ENCODE data around the gene CMIP.

The CMIP gene

GRCh38 chr16:81551151-81551808, 106.7 kb downstream of the CMIP start:
- DNase-seq (ENCODE audit: low spot score), result peak; percentile 34

GRCh38 chr16:81551821-81552304, 107.3 kb downstream of the CMIP start:
- DNase-seq (ENCODE audit: low spot score), result no peak

GRCh38 chr16:81552743-81553079, 108.1 kb downstream of the CMIP start:
- no peak for DNase-seq (ENCODE audit: low spot score)

GRCh38 chr16:81553080-81553813, 108.6 kb downstream of the CMIP start:
- DNase-seq (ENCODE audit: low spot score), result no peak

- no peak for DNase-seq (ENCODE audit: low spot score)
Measured at GRCh38 chr16:81553814-81554675, 109.4 kb downstream of the CMIP start.

GRCh38 chr16:81554979-81555378, 110.4 kb downstream of the CMIP start:
- no peak for DNase-seq (ENCODE audit: low spot score)

GRCh38 chr16:81555660-81556059, 111.1 kb downstream of the CMIP start:
- no peak for DNase-seq (ENCODE audit: low spot score)

GRCh38 chr16:81556715-81557284, 112.2 kb downstream of the CMIP start:
- DNase-seq (ENCODE audit: low spot score), result no peak

GRCh38 chr16:81558077-81558443, 113.5 kb downstream of the CMIP start:
- no peak for DNase-seq (ENCODE audit: low spot score)

- no peak for DNase-seq (ENCODE audit: low spot score)
Measured at GRCh38 chr16:81558444-81559175, 114.0 kb downstream of the CMIP start.

GRCh38 chr16:81560979-81561657, 116.5 kb downstream of the CMIP start:
- DNase-seq (ENCODE audit: low spot score), result no peak

GRCh38 chr16:81562174-81562849, 117.7 kb downstream of the CMIP start:
- no peak for DNase-seq (ENCODE audit: low spot score)

- no peak for DNase-seq (ENCODE audit: low spot score)
Measured at GRCh38 chr16:81562926-81563325, 118.3 kb downstream of the CMIP start.

GRCh38 chr16:81564421-81564911, 119.9 kb downstream of the CMIP start:
- no peak for DNase-seq (ENCODE audit: low spot score)

GRCh38 chr16:81565321-81566028, 120.9 kb downstream of the CMIP start:
- DNase-seq (ENCODE audit: low spot score), result no peak

- no peak for DNase-seq (ENCODE audit: low spot score)
Measured at GRCh38 chr16:81566086-81567007, 121.7 kb downstream of the CMIP start.

- DNase-seq (ENCODE audit: low spot score), result no peak
Measured at GRCh38 chr16:81567087-81567486, 122.5 kb downstream of the CMIP start.

GRCh38 chr16:81567987-81568748, 123.6 kb downstream of the CMIP start:
- no peak for DNase-seq (ENCODE audit: low spot score)

All from RKO (cell line).